SW480 (cell line): ENCODE measurements around the gene PLIN1.

Experiments used
- DNase-seq: peaks from one replicate; pipeline ENCODE4 v3.0.0-alpha.2; 2016; ENCODE audit warnings: low spot score

The PLIN1 gene

DNA sequence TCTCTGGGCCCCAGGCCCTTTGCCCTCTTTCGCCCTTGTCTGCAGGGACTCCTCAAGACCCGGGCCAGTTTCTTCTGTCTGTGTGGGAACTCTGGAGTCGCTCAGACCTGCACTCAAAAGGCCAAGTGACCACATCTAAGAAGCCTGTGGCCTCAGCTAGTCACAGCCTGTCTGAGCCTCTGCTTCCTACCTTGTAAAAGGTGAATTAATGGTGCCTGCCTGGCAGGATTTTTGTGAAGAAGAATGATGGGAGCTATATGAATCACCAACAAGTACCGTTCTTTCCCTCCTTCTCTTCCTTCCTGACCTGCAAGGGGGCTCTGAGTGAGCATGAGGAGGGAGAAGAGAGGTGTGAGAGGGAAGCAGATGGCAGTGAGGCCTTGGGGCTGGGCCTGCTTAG lies 7.5 kb downstream of the PLIN1 start:
- DNase-seq: no peak

DNA sequence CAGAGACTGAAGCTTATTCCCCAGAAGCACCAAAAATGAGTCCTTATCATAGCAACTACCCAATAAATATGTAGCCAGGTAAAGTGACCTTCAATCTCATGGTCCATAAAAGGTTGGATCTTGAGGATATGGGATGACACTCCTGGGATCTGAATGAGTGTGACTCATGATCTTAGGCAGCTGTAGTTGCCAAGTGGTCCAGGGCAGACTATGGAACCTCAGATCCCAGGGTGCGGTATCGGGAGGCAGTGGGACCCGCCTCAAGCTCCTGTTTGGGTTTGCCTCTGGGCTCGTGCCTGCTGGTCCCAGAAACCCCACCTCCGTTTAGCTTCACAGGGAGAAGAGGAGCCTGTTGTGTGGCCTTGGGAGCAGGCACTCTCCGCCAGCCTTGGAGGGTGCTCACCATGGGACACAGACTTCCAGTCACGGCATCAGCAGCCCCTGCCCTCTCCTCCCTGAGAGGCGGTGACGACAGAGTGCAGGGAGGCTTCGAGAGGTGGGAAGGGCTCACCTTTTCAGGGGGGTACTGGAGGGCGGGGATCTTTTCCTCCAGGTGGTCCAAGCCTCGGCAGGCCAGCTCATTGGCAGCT lies 8.1 kb downstream of the PLIN1 start:
- no peak for DNase-seq

DNA sequence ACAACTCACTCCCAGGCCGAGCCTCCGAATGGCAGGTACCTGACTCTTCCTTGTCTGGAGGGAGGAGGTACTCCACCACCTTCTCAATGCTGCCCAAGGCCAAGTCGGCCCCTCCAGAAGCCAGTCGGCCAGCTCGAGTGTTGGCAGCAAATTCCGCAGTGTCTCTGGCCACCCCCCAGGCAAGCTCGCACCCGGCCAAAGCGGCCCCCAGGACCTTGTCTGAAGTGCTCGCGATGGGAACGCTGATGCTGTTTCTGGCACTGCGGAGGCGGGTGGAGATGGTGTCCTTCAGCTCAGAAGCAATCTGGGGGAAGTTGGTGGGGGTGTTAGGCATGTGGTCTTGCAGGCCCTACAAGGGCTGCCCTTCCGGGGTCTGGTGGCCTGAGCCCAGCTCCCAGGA lies 9.2 kb downstream of the PLIN1 start:
- no peak for DNase-seq

DNA sequence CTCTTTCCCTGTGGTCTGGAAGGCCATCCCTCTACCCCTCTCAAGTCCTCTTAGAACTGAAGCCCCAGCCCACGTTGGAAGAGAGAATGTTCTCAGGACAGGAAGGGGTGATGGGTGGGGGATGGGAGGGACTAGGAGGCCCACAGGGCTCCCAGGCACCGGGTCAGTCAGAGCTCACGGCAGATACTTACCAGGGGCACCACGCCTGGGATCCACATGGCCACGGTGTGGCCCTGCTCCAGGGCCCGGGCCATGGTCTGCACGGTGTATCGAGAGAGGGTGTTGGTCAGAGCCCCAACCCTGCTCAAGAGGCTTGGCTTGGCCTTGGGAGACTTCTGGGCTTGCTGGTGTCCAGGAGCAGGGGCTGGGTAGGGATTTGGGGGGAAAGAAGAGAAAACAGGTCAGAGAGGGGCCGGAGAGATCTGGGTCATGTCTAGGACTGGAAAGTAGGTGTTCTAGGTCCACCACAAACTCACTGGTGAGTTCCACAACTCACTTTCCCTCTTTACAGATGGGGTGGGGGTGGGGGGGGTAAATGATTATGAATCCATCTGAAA lies 9.8 kb downstream of the PLIN1 start:
- DNase-seq: no peak

DNA sequence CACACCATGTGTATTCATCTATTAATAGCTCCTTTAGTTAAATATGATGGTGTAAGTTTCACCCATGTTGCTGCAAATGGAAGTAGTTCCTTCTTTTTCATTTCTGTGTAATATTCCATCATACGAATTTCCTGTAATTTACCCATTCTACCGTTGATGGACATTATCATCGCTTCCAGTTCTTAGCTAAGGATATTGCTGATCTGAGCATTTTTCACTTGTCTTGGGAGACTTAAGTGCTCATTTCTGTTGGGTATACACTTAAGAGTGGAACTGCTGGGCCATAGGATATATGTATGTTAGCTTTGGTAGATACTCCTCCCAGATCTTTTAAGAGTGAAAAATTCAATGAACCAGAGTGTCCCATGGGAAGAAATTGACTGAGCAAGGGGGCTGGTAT lies 11.0 kb downstream of the PLIN1 start:
- DNase-seq: no peak

DNA sequence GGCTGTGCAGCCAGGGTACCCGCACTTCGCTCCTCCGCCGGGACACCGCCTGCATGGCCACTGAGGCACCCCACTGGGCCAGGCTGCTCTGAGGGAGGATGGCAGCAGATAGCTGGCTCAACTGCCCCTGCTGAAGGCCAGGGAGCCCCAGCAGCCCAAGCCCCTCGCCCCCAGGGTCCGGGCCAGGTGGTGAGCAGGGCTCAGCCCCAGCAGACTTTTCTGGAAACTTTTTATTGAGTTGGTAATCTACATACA lies 11.5 kb downstream of the PLIN1 start:
- no peak for DNase-seq

DNA sequence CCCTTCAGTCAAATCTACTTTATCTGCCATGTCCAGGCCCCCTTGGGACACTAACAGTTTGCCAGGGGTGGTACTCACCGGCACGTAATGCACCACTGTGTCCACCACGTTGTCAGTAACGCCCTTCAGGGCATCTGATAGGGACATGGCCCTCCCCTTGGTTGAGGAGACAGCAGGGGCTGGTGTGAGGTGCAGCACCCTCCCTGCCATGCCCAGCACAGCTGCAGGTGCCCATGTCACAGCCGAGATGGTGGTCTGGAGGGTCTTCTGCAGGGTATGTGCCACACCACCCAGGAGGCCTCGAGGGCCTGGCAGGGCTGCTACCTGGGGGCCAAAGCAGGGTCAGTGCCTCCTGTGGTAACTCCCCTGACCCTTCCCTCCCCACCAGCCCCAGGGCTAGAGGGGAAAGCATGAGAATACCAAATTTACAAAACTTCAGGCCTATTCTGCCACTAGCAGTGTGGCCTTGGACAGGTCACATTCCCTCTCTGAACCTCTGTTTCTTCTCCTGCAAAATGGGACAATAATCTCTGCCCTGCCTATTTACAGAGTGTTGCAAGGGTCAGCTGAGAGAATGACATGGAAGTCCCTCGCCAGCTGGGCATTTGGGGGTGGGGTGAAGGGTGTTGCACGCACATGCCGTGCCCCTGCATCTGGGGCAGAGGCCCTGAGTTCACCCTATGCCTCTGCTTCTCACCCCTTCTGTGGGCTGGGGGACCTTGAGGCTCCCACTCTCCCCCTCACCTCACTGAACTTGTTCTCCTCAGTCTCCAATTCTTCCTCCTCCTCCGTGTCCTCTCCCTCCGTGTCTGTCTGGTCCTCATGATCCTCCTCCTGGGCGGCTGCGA lies 12.1 kb downstream of the PLIN1 start:
- no peak for DNase-seq

DNA sequence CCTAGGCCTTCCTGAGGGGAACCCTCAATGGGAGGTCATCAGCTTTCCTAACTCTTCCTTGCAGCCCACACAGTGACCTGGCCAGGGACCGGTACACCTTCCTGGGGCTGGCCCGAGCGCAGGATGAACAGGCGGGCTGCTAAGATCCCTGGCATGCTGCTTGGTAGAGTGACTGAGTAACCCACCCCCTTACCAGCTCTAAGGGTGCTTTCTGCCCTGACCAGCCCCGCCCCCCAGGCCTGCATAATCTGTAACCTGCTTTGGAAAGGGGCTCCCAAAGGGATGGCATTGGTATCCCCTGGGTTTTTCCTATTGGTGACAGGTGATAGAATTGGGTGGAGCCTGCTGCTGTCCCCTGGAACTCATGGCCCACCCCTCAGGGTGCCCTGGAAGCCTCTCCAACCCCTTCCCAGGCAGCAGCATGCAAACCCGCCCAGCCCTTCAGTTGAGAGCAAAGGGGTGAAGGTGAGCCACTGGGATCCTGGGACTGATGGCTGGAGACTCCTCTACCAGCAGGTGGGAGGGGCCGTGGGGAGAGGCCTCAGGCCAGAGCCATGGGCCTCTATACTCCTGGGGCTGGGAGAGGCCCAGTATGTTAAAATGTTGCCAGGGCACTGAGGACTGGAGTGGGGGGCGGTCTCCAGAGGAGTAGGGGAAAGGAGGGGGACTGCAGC lies 12.8 kb downstream of the PLIN1 start:
- no peak for DNase-seq

DNA sequence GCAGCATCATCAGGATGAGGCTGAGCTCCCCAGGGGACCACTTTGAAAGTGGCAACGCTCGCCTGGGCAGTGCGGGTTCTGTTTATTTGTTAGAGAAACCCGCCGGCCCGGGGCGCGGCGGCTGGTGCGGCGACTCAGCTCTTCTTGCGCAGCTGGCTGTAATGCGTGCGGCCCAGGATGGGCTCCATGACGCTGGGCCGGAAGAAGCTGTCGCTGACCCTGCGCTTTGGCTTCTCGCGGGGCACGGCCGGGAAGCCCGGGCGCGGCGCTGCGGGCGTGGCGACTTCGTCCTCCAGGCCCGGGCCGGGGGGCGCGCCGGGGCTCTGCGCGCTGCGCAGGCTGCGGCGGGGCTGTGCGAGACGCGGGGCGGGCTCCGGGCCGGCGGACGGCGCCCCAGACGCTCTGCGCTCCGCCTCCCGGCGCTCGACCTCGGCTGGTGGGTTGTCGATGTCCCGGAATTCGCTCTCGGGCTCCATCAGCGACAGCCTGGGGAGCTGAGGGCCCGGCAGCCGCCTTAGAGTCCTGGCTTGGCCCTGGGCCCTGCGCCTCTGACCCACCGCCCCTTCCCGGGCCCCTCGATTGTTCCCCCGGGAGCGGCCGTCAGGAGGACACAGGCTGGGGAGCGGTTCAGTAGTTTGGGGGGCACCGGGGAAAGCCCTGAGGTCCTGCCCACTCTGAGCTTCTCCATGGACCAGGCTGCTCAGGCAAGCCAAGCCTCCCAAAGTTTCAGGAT lies 13.6 kb downstream of the PLIN1 start:
- DNase-seq: peak; percentile 52

DNA sequence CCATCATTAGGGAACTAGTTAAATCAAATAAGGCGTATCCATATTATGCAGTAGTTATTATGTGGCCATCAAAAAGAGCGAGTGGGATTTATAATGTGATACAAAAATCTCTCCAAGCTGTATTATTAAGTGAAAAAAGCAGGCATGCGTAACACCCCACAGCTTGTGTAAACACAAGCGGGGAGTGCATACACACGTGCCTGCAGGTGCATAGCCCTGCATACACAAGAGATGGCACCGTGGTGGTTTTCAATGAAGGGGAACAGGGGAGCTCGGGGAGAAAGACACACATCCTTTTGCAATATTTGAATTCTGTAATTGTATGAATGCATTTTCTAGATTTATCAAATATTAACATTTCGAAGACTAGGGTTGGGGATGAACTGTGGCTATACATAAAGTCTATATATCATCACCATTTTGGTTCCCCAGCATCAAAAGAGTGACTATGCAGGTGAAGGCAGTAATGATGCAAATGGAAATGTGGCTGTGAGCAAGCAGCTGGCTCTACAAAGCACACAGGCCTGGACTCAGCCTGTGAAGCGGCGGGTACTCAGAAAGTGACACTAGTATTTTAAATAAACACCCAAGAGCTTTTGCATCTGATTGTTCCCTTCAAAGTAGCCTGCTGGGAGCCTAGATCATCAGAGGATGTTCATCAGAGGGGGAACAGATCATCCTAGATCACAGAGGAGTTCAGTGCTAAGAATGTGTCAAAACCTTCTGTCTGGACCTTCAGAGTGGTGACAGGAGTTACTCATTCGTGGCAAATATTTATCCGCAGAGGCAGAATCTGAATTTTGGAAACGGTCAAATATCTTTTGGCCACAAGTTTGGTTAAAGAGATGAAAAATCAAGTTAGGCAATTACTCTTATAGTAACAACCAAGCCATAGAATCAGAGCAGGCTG lies 14.5 kb downstream of the PLIN1 start:
- DNase-seq: no peak

DNA sequence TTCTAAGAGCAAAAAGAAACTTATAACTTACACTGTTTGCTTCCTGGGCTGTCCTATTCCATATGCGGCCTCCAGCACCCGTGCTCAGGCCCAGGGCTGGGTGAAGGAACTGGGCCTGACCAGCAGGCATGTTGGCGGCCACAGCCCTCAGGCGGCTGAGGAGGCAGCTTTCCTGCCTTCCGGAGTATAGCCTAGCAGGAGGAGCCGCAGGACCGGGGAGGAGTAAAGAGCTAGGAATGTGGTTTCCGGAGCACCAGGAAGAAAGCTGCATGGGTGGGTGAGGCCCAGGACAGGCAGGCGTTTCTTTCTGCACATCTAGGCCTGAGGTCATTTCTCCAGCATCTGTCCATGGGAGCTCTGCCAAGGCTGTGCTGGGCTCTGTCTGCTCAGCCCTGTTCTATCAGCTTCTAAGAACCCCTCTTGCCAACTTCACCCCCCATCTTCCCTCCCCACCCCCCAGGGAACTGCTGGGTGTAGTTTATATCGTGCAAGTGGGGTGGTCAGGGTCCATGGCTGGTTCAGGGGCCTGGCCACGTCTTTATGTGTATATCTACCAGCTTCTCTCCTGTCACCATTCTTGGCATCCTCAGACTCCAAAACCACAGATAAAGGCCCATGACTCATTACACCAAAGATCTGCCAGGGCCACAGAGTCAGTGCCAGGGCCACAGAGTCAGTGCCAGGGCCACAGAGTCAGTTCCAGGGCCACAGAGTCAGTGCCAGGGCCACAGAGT lies 16.1 kb downstream of the PLIN1 start:
- DNase-seq: peak; percentile 75

DNA sequence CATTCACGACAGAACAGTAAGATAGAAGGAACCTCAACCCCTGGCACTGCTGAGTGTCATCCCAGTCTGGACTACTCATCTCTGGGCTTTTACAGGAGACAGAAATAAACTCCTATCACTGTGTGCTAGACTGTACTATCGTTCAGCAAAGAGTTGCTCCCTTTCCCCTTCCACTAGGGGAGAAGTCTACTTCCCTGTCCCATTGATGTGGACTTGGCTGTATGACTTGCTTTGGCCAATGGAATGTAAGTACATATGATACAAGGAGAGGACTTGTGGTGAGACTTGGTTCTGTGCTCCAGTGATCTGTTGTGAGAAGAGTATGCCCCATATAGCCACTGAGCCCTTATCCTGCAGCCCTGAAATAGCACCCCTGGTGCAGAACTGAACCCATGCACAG lies 18.6 kb downstream of the PLIN1 start:
- DNase-seq: no peak

DNA sequence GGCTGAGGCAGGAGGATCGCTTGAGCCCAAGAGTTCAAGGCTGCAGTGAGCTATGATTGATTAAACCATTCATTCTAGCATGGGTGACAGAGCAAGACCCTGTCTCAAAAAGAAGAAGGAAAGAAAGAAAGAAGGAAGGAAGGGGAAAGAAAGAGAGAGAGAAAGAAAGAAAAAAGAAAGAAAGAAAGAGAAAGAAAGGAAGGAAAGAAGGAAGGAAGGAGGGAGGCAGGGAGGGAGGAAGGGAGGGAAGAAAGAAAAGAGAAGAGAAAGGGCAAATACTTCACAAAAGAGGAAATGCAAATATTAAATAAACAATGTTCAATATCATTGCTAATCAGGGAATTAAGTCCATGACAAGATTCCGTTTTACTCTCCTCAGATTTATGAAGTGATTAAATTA lies 19.9 kb downstream of the PLIN1 start:
- no peak for DNase-seq

DNA sequence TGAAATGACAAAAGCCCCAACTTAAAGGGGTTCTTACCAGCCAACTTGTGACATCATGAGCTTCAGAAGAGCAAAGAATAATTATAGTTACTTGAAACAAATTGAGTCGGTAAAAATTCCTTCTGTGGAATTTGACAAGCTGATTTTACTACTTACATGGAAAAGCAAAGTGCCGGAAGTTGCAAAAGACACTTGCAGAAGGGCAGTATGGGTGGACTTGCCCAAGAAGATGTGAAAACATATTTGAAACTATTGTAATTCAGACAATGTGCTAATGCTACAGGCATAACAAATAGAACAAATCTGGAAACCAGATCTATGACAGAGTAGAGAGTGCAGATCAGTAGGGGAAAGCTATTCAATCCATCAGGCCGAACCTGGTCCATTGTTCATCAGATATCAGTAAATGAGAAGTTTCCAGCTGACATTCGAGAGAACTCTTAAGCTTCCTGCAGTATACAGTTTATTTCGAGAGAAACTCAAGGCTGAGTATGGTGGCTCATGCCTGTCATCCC lies 21.4 kb downstream of the PLIN1 start:
- DNase-seq: no peak

DNA sequence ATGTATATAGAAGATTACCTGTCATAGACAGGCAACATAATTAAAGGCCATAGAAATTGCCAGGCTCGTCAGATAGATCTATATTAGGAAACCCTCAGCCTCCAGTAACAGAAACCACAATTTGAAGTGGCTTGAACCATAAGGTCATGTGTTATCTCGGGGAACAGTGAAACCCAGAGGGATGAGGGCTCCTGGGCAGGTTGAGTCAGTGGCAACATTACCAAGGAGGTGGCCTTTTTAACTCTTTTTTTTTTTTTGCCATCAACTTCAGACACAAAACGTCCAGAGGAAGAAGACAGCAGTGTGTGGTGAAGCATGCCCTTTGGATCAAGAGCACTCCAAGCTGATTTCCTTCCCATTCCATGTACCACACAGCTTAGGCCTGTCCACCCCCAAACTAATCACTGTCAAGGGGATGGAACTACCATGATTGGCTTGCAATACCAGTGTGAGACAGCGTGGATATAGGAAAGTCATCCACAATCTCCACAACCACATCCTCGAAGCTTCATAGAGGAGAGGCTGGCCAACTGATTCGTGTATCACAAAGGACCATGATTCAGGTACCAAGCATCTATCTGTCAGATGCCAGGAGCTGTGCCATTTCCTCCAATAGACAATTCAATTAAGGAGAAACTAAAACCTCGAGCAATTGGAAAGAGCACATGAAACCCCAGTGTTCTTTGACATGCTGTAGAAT lies 22.9 kb downstream of the PLIN1 start:
- DNase-seq: no peak

DNA sequence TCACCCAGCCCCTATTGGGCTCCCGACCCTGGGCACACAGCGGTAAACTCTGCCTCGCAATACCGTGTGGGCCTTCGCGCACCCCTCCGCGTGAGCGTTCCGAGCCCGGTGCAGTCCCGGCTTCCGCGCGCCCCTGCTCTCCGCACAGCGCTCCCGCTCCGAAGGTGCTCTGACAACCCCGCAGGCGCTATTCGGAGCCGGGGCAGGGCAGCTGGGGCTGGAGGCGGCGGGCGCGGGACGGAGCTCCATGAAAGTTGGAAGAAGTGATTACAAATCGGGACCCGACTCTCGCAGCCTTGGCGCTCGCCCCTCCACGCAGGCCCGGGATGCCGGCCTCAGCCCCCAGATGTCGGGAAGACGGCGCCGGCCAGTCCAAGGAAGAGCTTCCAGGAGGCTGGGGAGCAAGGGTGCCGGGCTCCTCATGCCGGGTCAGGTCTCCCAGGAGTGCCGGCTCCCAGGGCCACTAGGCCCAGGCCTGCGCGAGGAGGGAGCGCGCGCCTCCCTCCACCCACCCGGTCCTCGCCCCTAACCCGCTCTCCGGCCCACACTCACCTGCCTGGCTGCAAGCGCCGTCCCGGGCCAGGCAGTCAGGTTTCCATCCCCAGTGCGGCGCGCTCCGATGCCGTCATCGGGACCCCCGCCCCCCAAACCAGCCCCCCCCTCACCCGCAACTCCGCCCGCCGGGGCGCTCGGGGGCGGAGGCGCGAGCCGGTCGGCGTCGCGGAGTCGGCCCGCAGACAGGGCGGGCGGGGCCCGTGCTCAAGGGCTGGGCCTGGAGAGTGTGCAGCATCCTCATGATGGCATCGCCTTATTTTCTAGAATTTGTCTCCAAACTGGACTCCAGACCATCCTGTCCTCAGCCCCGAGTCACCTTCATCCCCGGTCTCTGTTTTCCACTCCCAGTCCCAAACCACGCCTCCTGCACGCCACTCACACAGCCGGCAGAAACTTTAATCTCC lies 24.0 kb downstream of the PLIN1 start, which contains the start of gene KIF7:
TSS of gene KIF7 (minus strand) at position 621 of the 959 bp plus-strand sequence. CDS start 2,537 bp downstream, outside the sequence.
- no peak for DNase-seq

DNA sequence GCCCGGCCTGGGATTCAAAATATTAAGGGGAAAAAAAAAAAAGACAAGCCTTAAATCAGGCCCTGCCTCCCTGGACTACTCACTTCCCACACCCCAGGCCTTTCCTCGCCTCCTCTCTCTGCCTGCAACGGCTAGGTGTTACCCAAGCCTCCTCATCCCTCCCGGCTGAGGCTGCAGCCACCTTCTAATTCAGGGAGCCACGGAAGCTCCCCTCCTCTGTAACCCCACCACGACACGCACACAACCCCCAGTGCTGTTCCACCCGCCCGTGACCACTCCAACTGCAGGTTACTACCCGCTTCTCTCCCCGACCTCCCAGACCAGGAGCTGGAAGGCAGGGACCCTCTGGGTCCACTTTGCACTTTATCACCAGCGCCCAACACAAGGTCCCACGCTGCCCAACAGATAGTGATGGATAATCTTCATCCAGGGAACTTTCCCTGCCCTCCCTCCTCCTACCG lies 24.8 kb downstream of the PLIN1 start:
- no peak for DNase-seq

DNA sequence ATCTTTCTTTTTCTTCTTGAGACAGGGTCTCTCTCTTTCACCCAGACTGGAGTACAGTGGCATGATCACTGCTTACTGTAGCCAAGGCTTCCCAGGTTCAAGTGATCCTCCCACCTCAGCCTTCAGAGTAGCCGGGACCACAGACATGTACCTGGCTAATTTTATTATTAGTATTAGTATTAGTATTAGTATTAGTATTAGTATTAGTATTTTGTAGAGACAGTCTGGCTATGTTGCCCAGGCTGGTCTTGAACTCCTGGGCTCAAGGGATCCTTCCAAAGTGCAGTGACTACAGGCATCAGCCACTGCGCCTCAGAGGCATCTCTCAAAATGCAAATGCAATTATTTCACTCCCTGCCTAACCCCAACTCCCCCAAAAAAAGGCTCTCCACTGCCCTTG lies 25.6 kb downstream of the PLIN1 start:
- DNase-seq: no peak

DNA sequence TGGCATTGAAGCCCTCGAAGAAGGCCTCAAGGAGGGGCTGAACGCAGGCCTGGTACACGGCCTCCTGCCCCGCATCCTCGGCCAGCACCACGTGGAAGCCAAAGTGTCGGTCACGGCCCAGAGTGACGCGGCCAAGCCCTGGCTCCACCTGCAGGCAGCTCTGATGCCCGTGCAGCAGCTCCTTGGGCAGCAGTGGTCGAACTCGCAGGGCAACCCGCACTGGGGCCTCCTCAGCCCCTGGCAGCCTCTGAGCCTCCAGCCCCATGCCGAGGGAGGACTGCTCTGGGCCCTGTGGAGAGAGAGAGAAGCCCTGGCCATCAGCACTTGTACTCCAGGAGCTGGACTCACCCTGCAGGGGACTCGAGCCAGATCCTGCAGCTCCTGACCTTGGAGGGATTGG lies 26.5 kb downstream of the PLIN1 start:
- no peak for DNase-seq
